Progenitor cell of endocrine pancreas (in vitro differentiated cells): Measurements from ENCODE around the gene SPOCK1. TPM values are rescaled to one million over a fixed set of nuclear protein-coding genes. Genes with fewer than 3 reads are reported as not detected.

Experiments
- DNase-seq: peaks from one replicate; pipeline ENCODE4 v3.0.0; 2021; ENCODE audit warnings: low spot score; ENCODE audit not compliant: unreplicated experiment
- H3K27ac Mint-ChIP-seq: 2 replicates; pipeline ENCODE4 v1.8.0; 2021; ENCODE audit warnings: mild to moderate bottlenecking, moderate library complexity, mixed read lengths
- H3K27me3 Mint-ChIP-seq: 2 replicates; pipeline ENCODE4 v1.8.0; 2021; ENCODE audit warnings: mixed read lengths
- H3K36me3 Mint-ChIP-seq: 2 replicates; pipeline ENCODE4 v1.8.0; 2022; ENCODE audit warnings: mixed read lengths; ENCODE audit not compliant: insufficient read depth
- H3K4me1 Mint-ChIP-seq: 2 replicates; pipeline ENCODE4 v1.8.0; 2021; ENCODE audit warnings: low read depth, mixed read lengths
- H3K4me3 Mint-ChIP-seq: 2 replicates; pipeline ENCODE4 v1.8.0; 2021; ENCODE audit warnings: low read depth, mild to moderate bottlenecking, moderate library complexity, mixed read lengths
- H3K9me3 Mint-ChIP-seq: 2 replicates; pipeline ENCODE4 v1.8.0; 2021; ENCODE audit warnings: low read depth, mixed read lengths
- CTCF ChIP-seq: fragments of 200-600 bp; sonication (generic); IDR thresholded peaks from one replicate; pipeline ENCODE4 v1.5.0; 2021; ENCODE audit warnings: antibody characterized with exemption, mild to moderate bottlenecking; ENCODE audit not compliant: unreplicated experiment
- total RNA-seq: library from RNA; stranded (reverse); gene quantifications from 2 replicates; pipeline ENCODE4 v1.2.1, GENCODE V29; 2021

SPOCK1 gene
- total RNA-seq, 1 donor from 2014 or later, result 41.4 TPM

GRCh38 chr5:137015540-137016116 is 483.5 kb downstream of the SPOCK1 start:
- Mint-ChIP-seq H3K27me3 (peaks cover 60% of the 10 kb centered on the region), H3K4me1 (peaks cover 21% of the 10 kb centered on the region), H3K4me3 (no peak overlapping the region), H3K9me3 (no peaks in the 10 kb centered on the region), H3K27ac (no peak overlapping the region), H3K36me3 (no peaks in the 10 kb centered on the region)
- no peak for DNase-seq
- no peak for TF ChIP-seq CTCF

GRCh38 chr5:137014731-137015130 is 484.4 kb downstream of the SPOCK1 start:
- TF ChIP-seq CTCF, result no peak
- Mint-ChIP-seq H3K9me3 (no peaks in the 10 kb centered on the region), H3K27me3 (peaks cover 69% of the 10 kb centered on the region), H3K4me1 (peaks cover 21% of the 10 kb centered on the region), H3K4me3 (no peak overlapping the region), H3K36me3 (no peaks in the 10 kb centered on the region), H3K27ac (no peak overlapping the region)
- DNase-seq, result no peak

- H3K36me3 Mint-ChIP-seq, result no peaks in the 10 kb centered on the region
Observed at GRCh38 chr5:137010226-137010625, 488.9 kb downstream of the SPOCK1 start.

GRCh38 chr5:137004279-137004678 is 494.8 kb downstream of the SPOCK1 start:
- H3K4me3 Mint-ChIP-seq, result no peak overlapping the region
- TF ChIP-seq CTCF, result no peak
- peaks cover 26% of the 10 kb centered on the region for H3K27me3 Mint-ChIP-seq
- peaks cover 3% of the 10 kb centered on the region for H3K4me1 Mint-ChIP-seq
- H3K36me3 Mint-ChIP-seq, result no peaks in the 10 kb centered on the region
- peaks cover 5% of the 10 kb centered on the region for H3K9me3 Mint-ChIP-seq
- DNase-seq, result no peak
- no peak overlapping the region for H3K27ac Mint-ChIP-seq

More at GRCh38 chr5:137010226-137010625, 488.9 kb downstream of the SPOCK1 start:
- peaks cover 21% of the 10 kb centered on the region for H3K4me1 Mint-ChIP-seq
- TF ChIP-seq CTCF, result no peak
- no peak for DNase-seq
- H3K27ac Mint-ChIP-seq, result no peak overlapping the region
- peaks cover 5% of the 10 kb centered on the region for H3K9me3 Mint-ChIP-seq
- peaks cover 61% of the 10 kb centered on the region for H3K27me3 Mint-ChIP-seq
- no peak overlapping the region for H3K4me3 Mint-ChIP-seq

GRCh38 chr5:137001026-137001569 is 498.0 kb downstream of the SPOCK1 start:
- H3K9me3 Mint-ChIP-seq, result peaks cover 5% of the 10 kb centered on the region
- no peaks in the 10 kb centered on the region for H3K36me3 Mint-ChIP-seq
- TF ChIP-seq CTCF, result no peak
- peaks cover 12% of the 10 kb centered on the region for H3K4me1 Mint-ChIP-seq
- no peak for DNase-seq
- H3K27ac Mint-ChIP-seq, result no peak overlapping the region
- peaks cover 31% of the 10 kb centered on the region for H3K27me3 Mint-ChIP-seq
- H3K4me3 Mint-ChIP-seq, result no peak overlapping the region
